Spleen (tissue), 11 donors: Measurements from ENCODE around the gene PLXNA2. TPM values are rescaled to one million over a fixed set of nuclear protein-coding genes. Genes with fewer than 3 reads are reported as not detected.
A peak's percentile ranks its signal among the peaks of the same experiment; 100 is the strongest.

Source experiments
- DNase-seq: peaks from one replicate; pipeline ENCODE4 v3.0.0-alpha.2; 2020
- H3K27ac ChIP-seq, 8 donors: fragments of 200-600 bp; sonication (generic) in 7 of 8; 1 replicate in 4 of 8; 2 replicates in 4 of 8; pipeline versions ENCODE4 v1.5.0 to v1.8.0; 2016 to 2021; ENCODE audit warnings: inconsistent platforms in 4 of 8, mild to moderate bottlenecking in 4 of 8, moderate library complexity in 1 of 8
- H3K27me3 ChIP-seq, 7 donors: fragments of 200-600 bp; sonication (generic) in 6 of 7; replicated peaks in 1 of 7; 1 replicate in 4 of 7; 2 replicates in 3 of 7; pipeline versions ENCODE4 v1.5.0 to v1.8.0; 2016 to 2021; ENCODE audit warnings: inconsistent platforms in 3 of 7, mild to moderate bottlenecking in 1 of 7
- H3K36me3 ChIP-seq, 6 donors: fragments of 200-600 bp; sonication (generic) in 5 of 6; 1 replicate in 4 of 6; 2 replicates in 2 of 6; pipeline versions ENCODE4 v1.5.0 to v1.8.0; 2016 to 2021; ENCODE audit warnings: inconsistent platforms in 2 of 6
- H3K4me1 ChIP-seq, 6 donors: fragments of 200-600 bp; sonication (generic) in 5 of 6; 1 replicate in 3 of 6; 2 replicates in 3 of 6; pipeline versions ENCODE4 v1.5.0 to v1.8.0; 2016 to 2021; ENCODE audit warnings: inconsistent platforms in 3 of 6
- H3K4me3 ChIP-seq, 8 donors: fragments of 200-600 bp; sonication (generic) in 7 of 8; 1 replicate in 4 of 8; 2 replicates in 4 of 8; pipeline versions ENCODE4 v1.5.0 to v1.8.0; 2016 to 2021; ENCODE audit warnings: inconsistent platforms in 4 of 8, mild to moderate bottlenecking in 4 of 8, moderate library complexity in 2 of 8
- H3K9me3 ChIP-seq, 8 donors: fragments of 200-600 bp; sonication (generic) in 7 of 8; 1 replicate in 4 of 8; 2 replicates in 4 of 8; pipeline versions ENCODE4 v1.5.0 to v1.8.0; 2016 to 2021; ENCODE audit warnings: inconsistent platforms in 4 of 8
- POLR2A ChIP-seq, 3 donors: fragments of 450-650 bp; IDR thresholded peaks; one replicate each; pipeline ENCODE4 v1.5.1; 2017; ENCODE audit warnings: antibody characterized with exemption in 3 of 3, mild to moderate bottlenecking in 1 of 3
- POLR2AphosphoS5 ChIP-seq, 3 donors: sonication (generic); formaldehyde crosslinking; IDR thresholded peaks; one replicate each; pipeline ENCODE4 v1.5.1; 2017; ENCODE audit warnings: antibody characterized with exemption in 3 of 3
- WGBS, 5 donors: extraction: QIAGEN DNeasy Blood & Tissue Kit in 3 of 5; methylation state at CpG; one replicate each; pipeline versions ENCODE4 v1.1.5 to v1.1.7; 2013 to 2018; 5-methylcytosine and 5-hydroxymethylcytosine counted together
- intact Hi-C: fragments of 100-400 bp; cut with DNase I; formaldehyde crosslinking; loops from one replicate; pipeline ENCODE4 v1.15.0; 2023; ENCODE audit warnings: low total_unique reads
- polyA plus RNA-seq, 3 donors: library from polyadenylated mRNA; stranded (reverse); fragments of 200-250 nt; gene quantifications; one replicate each; pipeline ENCODE4 v1.2.1, GENCODE V29; 2013
- total RNA-seq, 7 donors: library from RNA; depleted of rRNA in 3 of 7; stranded (reverse); fragments of >200 nt in 3 of 7; fragmentation: NEBNext Ultra II Directional in 4 of 7; extraction: Animal tissue kit (Norgen Biotek cat#: 25700) in 4 of 7; gene quantifications; one replicate each; pipeline versions ENCODE4 v1.1.0 to v1.2.1, GENCODE V29; 2016 to 2021
- TF ChIP-seq, protein P1 (sequence below), 11 experiments: fragments of 200-600 bp in 7 of 11; fragments of 450-650 bp in 4 of 11; sonication (generic) in 4 of 11; IDR thresholded peaks in 8 of 11; conservative IDR thresholded peaks in 3 of 11; 1 replicate in 7 of 11; 2 replicates in 4 of 11; pipeline versions ENCODE4 v1.4.0 to v1.8.0; 2016 to 2021; ENCODE audit warnings: antibody characterized with exemption in 11 of 11, inconsistent platforms in 4 of 11, mild to moderate bottlenecking in 1 of 11
- donor health status: healthy with polysubstance abuse.
- donor health status: DM: no; HTN: no; CAD: no; lungs with moderate emphysema.
- donor health status: DM: no; HTN: no; CAD: no.
- donor health status: Bipolar disorder and iron deficiency.
- donor health status: healthy.
- donor health status: DM: no; HTN: no; CAD: no.
- donor health status: DM: yes; HTN: yes; CAD: no.

The PLXNA2 gene
- total and polyA plus RNA-seq, 10 donors, result 0.93 to 16.9 (median 7.0) TPM

DNA sequence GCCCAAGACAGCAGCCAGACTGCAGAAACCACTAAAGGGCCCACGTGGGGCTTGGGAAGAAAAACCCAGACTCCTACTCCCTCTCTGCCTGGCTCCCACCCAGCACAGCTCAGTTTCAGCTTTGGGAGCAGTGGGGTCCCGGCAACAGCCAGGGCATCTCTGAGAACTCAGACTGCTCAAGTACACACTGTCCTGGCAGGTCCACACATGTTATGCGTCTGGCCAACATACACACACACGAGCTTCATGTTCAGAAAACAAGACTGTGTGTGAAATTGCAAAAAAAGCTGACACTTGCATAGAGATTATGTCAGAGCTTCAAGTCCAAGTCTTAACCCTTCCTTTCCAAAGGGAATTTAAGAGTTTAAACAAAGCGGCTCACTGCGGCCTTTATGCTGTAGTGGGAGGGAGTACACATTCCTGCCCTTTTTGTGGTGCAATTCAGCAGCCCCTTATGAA lies 196.7 kb downstream of the PLXNA2 start:
- Histone ChIP-seq H3K27me3 (no peaks in the 10 kb centered on the region), H3K36me3 (peaks cover 0 to 56% (median 0%) of the 10 kb centered on the region in 6 donors), H3K27ac (peak overlapping the region in 2 of 8 donors; percentile 12 to 25), H3K9me3 (no peaks in the 10 kb centered on the region), H3K4me1 (peaks cover 0 to 12% (median 4%) of the 10 kb centered on the region in 6 donors), H3K4me3 (no peak overlapping the region)
- DNase-seq, result no peak
- TF ChIP-seq, protein P1, sequence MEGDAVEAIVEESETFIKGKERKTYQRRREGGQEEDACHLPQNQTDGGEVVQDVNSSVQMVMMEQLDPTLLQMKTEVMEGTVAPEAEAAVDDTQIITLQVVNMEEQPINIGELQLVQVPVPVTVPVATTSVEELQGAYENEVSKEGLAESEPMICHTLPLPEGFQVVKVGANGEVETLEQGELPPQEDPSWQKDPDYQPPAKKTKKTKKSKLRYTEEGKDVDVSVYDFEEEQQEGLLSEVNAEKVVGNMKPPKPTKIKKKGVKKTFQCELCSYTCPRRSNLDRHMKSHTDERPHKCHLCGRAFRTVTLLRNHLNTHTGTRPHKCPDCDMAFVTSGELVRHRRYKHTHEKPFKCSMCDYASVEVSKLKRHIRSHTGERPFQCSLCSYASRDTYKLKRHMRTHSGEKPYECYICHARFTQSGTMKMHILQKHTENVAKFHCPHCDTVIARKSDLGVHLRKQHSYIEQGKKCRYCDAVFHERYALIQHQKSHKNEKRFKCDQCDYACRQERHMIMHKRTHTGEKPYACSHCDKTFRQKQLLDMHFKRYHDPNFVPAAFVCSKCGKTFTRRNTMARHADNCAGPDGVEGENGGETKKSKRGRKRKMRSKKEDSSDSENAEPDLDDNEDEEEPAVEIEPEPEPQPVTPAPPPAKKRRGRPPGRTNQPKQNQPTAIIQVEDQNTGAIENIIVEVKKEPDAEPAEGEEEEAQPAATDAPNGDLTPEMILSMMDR (IDR thresholded peaks at IDR 0.05 in 8 of 11, conservative IDR thresholded peaks at IDR 0.05 in 3 of 11), result no peak
- TF ChIP-seq POLR2AphosphoS5 (IDR thresholded peaks at IDR 0.05), result peak in 1 of 3 donors; percentile 31
- no peak for TF ChIP-seq POLR2A (IDR thresholded peaks at IDR 0.05)
- intact Hi-C loops, result no loop called here
- 72 to 88% (median 80%) methylated on average over 5 to 6 of the region's 6 CpGs for WGBS, 5 donors

- H3K9me3 ChIP-seq, result no peaks in the 10 kb centered on the region
- no peak overlapping the region for H3K27ac ChIP-seq
- peaks cover 0 to 51% (median 0%) of the 10 kb centered on the region in 6 donors for H3K36me3 ChIP-seq
- DNase-seq, result no peak
- no peaks in the 10 kb centered on the region for H3K27me3 ChIP-seq
- intact Hi-C loops, result no loop called here
- 86 to 93% (median 88%) methylated on average over 16 of the region's 16 CpGs for WGBS, 5 donors
- TF ChIP-seq, protein P1 (IDR thresholded peaks at IDR 0.05 in 8 of 11, conservative IDR thresholded peaks at IDR 0.05 in 3 of 11), result no peak
- TF ChIP-seq POLR2A (IDR thresholded peaks at IDR 0.05), result no peak
- H3K4me1 ChIP-seq, result peaks cover 0 to 12% (median 4%) of the 10 kb centered on the region in 6 donors
- H3K4me3 ChIP-seq, result no peak overlapping the region
Observed at GRCh38 chr1:208045463-208046260, 198.5 kb downstream of the PLXNA2 start.

DNA sequence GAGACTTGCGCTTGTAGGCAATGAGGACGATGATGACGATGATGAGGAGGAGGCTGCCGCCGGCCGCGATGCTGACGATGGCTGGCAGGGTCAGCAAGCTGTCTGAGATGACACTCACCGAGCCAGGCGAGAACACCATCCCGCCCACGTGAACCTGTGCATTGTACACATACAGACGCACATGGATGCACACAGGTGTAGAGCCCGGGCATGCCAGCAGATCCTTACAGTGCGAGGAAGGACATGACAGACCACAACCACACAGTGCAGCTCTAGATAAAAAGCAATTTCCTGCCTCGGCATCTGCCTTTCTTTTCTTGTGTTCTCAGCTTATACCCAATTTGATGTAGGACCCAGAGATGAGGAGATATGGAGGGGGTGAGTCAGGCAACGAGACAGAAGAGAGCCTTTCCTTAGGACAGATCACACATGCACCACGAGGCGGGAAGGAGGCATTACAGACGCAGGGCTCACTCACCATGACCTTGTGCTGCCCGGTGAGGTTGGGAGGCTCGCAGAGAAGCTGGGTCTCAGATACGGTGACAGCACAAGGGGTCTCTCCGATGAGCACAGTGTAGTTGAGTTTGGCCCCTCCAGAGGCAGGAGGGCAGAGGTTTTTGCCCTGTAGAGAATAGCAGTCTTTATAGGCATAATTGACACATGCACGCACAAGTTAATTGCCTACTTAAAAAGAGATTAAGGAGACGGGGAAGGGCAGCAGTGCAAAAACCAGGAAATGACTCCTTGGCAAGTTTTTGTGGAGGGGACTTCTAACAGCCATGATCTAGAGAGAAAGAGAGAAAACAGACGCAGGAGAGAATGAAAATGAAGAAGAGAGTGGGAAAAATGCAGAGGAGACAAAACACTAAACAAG lies 199.4 kb downstream of the PLXNA2 start:
- TF ChIP-seq, protein P1 (IDR thresholded peaks at IDR 0.05 in 8 of 11, conservative IDR thresholded peaks at IDR 0.05 in 3 of 11), result no peak
- peaks cover 0 to 12% (median 4%) of the 10 kb centered on the region in 6 donors for H3K4me1 ChIP-seq
- 67 to 78% (median 74%) methylated on average over 27 of the region's 27 CpGs for WGBS, 5 donors
- H3K4me3 ChIP-seq, result no peak overlapping the region
- H3K9me3 ChIP-seq, result no peaks in the 10 kb centered on the region
- peaks cover 0 to 54% (median 0%) of the 10 kb centered on the region in 6 donors for H3K36me3 ChIP-seq
- H3K27ac ChIP-seq, result no peak overlapping the region
- intact Hi-C loops, result no loop called here
- DNase-seq, result peak; percentile 68
- no peaks in the 10 kb centered on the region for H3K27me3 ChIP-seq
